T47D (cell line): ENCODE measurements around the gene CBFA2T2.

ENCODE experiments used
- DNase-seq, 2 experiments: peaks; one replicate each; pipeline versions ENCODE4 v3.0.0 to v3.0.0-alpha.2; 2011 to 2012; ENCODE audit warnings: low read depth in 1 of 2, low spot score in 1 of 2
- JUND ChIP-seq: IDR thresholded peaks from 2 replicates; pipeline ENCODE4 v1.6.1; 2012; ENCODE audit warnings: low read depth
- in situ Hi-C: cut with HindIII; loops from 2 replicates; pipeline ENCODE4 v1.10.0; 2016; ENCODE audit warnings: low sequenced_read_pairs, low pct_unique_long_range_greater_than_20kb

Gene CBFA2T2

GRCh38 chr20:33684533-33685327, 194.8 kb downstream of the CBFA2T2 start:
- TF ChIP-seq JUND: no peak
- DNase-seq: no peak
- in situ Hi-C loops: no loop called here

DNA sequence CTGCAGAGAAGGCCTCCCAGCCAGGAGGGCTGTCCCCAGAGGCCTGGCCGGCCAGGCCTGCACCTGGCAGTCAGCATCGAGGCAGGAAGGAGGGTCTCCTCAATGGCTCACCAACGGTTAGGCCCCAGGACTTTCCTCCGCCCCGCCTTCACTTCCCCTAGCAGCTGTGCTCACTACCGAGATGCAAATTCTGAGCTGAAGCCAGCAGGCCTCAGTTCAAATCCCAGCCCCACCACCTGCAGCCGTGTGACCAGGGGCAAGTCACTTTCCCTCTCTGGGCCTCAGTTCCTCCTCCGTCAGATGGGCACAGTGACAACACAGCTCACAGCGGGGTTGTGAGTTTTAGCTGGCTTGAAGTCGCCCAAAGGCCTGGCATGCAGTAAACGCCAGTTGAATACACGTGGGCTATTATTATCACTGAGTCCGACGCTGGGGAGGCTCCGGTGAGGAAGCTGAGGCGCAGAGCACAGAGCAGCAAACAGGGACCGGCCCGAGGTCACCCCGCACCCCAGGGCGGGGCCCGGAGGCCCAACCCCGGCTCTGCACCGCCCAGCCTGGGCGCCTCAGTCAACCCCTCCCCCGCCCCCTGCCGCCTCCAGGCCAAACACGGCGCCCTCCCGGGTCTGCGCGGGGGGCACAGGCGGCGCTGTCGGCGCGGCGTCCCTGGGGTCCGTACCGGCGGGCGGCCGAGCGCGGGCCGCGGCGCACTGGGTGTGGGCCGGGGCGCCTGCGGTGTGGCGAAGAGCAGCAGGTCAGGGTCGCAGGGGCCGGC, 195.6 kb downstream of the CBFA2T2 start:
- in situ Hi-C loops: no loop called here
- no peak for TF ChIP-seq JUND
- DNase-seq: peak in 1 of 2 experiments; percentile 63

DNA sequence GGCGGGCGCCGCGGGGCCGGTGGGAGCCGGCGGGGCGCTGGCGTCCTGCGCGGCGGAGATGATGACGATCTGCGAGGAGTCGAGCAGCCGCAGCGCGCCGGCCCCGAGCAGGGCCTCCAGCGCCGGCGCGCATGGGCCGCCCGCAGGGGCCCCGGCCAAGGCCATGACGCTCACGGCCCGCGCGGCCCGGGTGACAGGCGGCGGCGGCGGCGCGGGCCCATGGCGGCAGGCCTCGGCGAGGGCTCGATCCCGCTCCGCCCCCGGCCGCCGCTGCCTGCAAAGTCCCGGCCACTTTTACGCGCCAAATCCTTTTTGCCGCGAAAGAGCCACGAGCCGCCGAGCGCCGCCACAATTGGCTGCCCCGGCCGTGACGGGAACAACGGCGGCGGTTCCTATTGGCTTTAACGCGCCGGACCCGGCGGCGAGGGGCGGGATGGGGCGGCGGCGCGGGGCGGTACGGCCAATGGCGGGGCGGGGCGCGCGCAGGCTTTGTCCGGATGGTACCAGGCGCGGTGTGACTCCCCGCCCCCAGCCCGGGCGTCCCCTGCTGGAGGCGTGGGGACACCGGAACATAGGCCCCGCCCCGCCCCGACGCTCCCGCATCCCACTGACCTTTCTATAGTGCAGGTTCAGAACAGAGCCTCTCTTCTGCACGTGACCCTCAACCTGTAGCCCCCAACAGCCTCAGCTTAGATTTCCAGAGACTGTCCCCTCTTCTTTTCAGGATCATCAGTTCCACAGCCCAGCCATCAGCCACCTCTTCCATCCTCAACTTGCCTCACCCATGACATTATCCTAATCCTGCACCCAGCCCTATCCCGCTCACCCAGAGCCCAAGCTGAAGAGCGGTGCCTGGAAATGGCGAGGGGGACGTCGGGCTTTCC, 196.4 kb downstream of the CBFA2T2 start, which contains the start of gene E2F1:
TSS of gene E2F1 (minus strand) at position 286 of the 884 bp plus-strand sequence. CDS start at position 165, 121 bp downstream.
- no peak for TF ChIP-seq JUND
- peak; percentile 98 to 100 for DNase-seq
- in situ Hi-C loops: no loop called here

DNA sequence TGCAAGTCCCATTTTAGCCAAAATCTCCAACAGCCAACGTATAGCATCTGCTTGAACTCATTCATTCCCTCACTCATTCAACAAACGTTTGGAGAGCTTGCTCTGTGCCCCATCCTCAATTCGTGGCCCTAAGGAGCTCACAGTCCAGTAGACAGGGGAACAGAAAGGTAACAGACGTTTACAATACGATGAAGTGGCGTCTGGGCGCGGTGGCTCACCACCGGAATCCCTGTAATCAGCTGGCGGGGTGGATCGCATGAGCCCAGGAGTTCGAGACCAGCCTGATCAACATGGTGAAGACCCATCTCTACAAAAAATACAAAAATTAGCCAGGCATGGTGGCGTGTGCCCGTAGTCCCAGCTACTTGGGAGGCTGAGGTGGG, 197.1 kb downstream of the CBFA2T2 start:
- TF ChIP-seq JUND: no peak
- in situ Hi-C loops: no loop called here
- no peak for DNase-seq

- no peak for TF ChIP-seq JUND
- in situ Hi-C loops: no loop called here
- no peak for DNase-seq
Observed at GRCh38 chr20:33687370-33687915, 197.5 kb downstream of the CBFA2T2 start.

DNA sequence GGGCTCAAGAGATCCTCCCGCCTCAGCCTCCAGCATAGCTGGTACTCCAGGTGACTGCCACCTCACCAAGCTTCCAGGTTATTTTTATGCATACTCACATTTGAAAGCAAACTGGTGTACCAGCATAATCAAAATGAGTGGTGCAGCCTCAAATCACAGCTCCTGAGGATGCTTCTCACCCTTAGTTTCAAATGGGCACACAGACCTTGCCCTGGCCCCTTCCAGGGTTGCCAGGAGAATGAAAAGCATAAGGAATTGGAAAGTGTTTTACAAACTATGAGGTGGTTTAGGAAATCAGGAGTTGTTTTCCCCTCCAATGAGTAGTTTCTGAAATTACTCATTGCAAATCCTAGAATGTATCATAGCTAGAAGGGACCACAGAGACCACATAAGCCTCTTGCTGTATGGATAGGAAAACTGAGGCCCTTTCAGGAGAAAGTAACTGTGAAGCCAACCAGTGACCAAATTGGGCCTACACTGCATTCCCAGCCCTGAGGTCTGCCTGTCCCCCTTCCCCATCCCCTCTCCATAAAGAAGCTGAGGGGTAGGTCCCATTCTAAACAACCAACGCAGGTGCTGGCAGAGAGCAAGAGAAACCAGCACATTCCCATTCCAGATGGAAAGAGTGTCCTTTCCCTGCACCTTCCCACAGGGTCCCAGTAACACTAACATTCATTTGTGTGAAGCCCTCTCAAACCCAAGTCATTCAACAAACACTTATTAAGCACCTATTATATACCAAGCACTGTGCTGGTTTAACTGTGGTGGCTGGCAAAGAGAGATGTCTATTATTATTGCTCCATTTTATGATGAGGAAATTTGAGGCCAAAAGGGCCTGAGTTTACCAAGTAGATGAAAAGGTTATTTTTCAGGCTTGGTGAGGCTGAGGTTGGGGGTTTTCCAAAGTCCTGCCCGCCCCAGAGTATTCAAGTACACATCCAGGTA, 198.4 kb downstream of the CBFA2T2 start:
- in situ Hi-C loops: no loop called here
- no peak for DNase-seq
- no peak for TF ChIP-seq JUND

GRCh38 chr20:33688938-33689424, 199.1 kb downstream of the CBFA2T2 start:
- TF ChIP-seq JUND: no peak
- in situ Hi-C loops: no loop called here
- no peak for DNase-seq

DNA sequence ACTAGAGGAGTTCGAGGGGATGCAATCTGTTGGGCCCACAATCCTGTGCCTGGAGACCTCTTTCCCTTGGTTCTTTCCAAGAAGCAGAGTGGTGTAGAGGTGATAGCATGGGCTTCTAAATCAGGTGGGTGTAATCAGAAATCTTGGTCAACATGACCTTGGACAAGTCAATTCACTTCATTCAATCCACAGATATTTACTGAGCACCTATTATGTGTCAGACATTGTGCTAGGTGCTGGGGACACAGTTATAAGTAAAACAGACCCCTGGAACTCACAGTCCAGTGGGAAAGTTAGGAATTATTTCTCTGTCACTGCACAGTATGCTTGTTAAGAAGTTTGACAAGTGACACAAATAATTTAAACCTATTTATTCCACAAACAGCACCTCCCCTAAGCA, 199.6 kb downstream of the CBFA2T2 start:
- no peak for DNase-seq
- TF ChIP-seq JUND: no peak
- in situ Hi-C loops: no loop called here

- no peak for TF ChIP-seq JUND
- in situ Hi-C loops: no loop called here
- no peak for DNase-seq
Observed at GRCh38 chr20:33689973-33690372, 200.1 kb downstream of the CBFA2T2 start.

DNA sequence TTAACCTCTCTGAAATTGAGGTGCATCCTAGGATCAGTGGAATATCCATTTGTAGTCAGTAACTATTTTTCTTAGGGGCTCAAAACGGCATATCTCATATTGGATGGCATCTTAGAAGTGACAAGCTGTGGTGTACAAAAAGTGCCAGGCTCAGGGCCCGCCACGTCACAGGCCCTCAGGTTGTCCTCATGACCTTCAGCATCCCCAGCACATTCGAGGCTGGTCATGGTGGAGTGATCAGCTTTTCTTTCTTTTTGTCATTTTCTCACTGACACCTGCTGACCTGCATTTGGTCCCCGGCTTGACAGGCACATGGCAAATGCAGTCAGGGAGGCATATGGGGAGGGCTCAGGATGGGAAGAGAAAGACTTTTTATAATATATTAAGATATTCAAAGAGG, 203.4 kb downstream of the CBFA2T2 start:
- in situ Hi-C loops: no loop called here
- TF ChIP-seq JUND: no peak
- DNase-seq: no peak
